ENCODE data around the gene ZNF521.

ZNF521 gene

GRCh38 chr18:25113566-25113965 is 238.4 kb downstream of the ZNF521 start:
- H3K36me3 Mint-ChIP-seq (ENCODE audit: low read depth) = no peaks in the 10 kb centered on the region
- H3K4me1 Mint-ChIP-seq (ENCODE audit: low read depth) = no peaks in the 10 kb centered on the region
- no peak overlapping the region for H3K4me3 Mint-ChIP-seq
- H3K27ac Mint-ChIP-seq = no peak overlapping the region
- H3K27me3 Mint-ChIP-seq (ENCODE audit: low read depth) = no peaks in the 10 kb centered on the region
- H3K9me3 Mint-ChIP-seq = no peaks in the 10 kb centered on the region

GRCh38 chr18:25112821-25113434 is 239.0 kb downstream of the ZNF521 start:
- no peaks in the 10 kb centered on the region for H3K9me3 Mint-ChIP-seq
- H3K4me1 Mint-ChIP-seq (ENCODE audit: low read depth) = no peaks in the 10 kb centered on the region
- H3K36me3 Mint-ChIP-seq (ENCODE audit: low read depth) = no peaks in the 10 kb centered on the region
- H3K27me3 Mint-ChIP-seq (ENCODE audit: low read depth) = no peaks in the 10 kb centered on the region
- no peak overlapping the region for H3K27ac Mint-ChIP-seq
- no peak overlapping the region for H3K4me3 Mint-ChIP-seq

- H3K4me3 Mint-ChIP-seq = no peak overlapping the region
- no peaks in the 10 kb centered on the region for H3K9me3 Mint-ChIP-seq
- no peaks in the 10 kb centered on the region for H3K27me3 Mint-ChIP-seq (ENCODE audit: low read depth)
- no peaks in the 10 kb centered on the region for H3K36me3 Mint-ChIP-seq (ENCODE audit: low read depth)
- H3K4me1 Mint-ChIP-seq (ENCODE audit: low read depth) = no peaks in the 10 kb centered on the region
- H3K27ac Mint-ChIP-seq = no peak overlapping the region
Measured at GRCh38 chr18:25111377-25112288, 240.3 kb downstream of the ZNF521 start.

- H3K9me3 Mint-ChIP-seq = no peaks in the 10 kb centered on the region
- no peaks in the 10 kb centered on the region for H3K4me1 Mint-ChIP-seq (ENCODE audit: low read depth)
- no peaks in the 10 kb centered on the region for H3K27me3 Mint-ChIP-seq (ENCODE audit: low read depth)
- H3K4me3 Mint-ChIP-seq = no peak overlapping the region
- no peak overlapping the region for H3K27ac Mint-ChIP-seq
- no peaks in the 10 kb centered on the region for H3K36me3 Mint-ChIP-seq (ENCODE audit: low read depth)
Measured at GRCh38 chr18:25109484-25109883, 242.5 kb downstream of the ZNF521 start.

- Mint-ChIP-seq H3K4me3 (no peak overlapping the region), H3K27ac (no peak overlapping the region), H3K36me3 (ENCODE audit: low read depth) (no peaks in the 10 kb centered on the region), H3K4me1 (ENCODE audit: low read depth) (no peaks in the 10 kb centered on the region), H3K27me3 (ENCODE audit: low read depth) (no peaks in the 10 kb centered on the region), H3K9me3 (no peaks in the 10 kb centered on the region)
Measured at GRCh38 chr18:25103468-25104155, 248.4 kb downstream of the ZNF521 start.

- Mint-ChIP-seq H3K36me3 (ENCODE audit: low read depth) (no peaks in the 10 kb centered on the region), H3K9me3 (no peaks in the 10 kb centered on the region), H3K27ac (no peak overlapping the region), H3K27me3 (ENCODE audit: low read depth) (no peaks in the 10 kb centered on the region), H3K4me3 (no peak overlapping the region), H3K4me1 (ENCODE audit: low read depth) (no peaks in the 10 kb centered on the region)
Measured at GRCh38 chr18:25102662-25103061, 249.3 kb downstream of the ZNF521 start.

GRCh38 chr18:25100418-25100817 is 251.5 kb downstream of the ZNF521 start:
- no peak overlapping the region for H3K4me3 Mint-ChIP-seq
- H3K27me3 Mint-ChIP-seq (ENCODE audit: low read depth) = no peaks in the 10 kb centered on the region
- no peaks in the 10 kb centered on the region for H3K36me3 Mint-ChIP-seq (ENCODE audit: low read depth)
- H3K27ac Mint-ChIP-seq = no peak overlapping the region
- H3K9me3 Mint-ChIP-seq = no peaks in the 10 kb centered on the region
- H3K4me1 Mint-ChIP-seq (ENCODE audit: low read depth) = no peaks in the 10 kb centered on the region

GRCh38 chr18:25099895-25100294 is 252.1 kb downstream of the ZNF521 start:
- Mint-ChIP-seq H3K36me3 (ENCODE audit: low read depth) (no peaks in the 10 kb centered on the region), H3K4me1 (ENCODE audit: low read depth) (no peaks in the 10 kb centered on the region), H3K9me3 (no peaks in the 10 kb centered on the region), H3K27me3 (ENCODE audit: low read depth) (no peaks in the 10 kb centered on the region), H3K4me3 (no peak overlapping the region), H3K27ac (no peak overlapping the region)

- H3K4me1 Mint-ChIP-seq (ENCODE audit: low read depth) = no peaks in the 10 kb centered on the region
- no peak overlapping the region for H3K27ac Mint-ChIP-seq
- H3K36me3 Mint-ChIP-seq (ENCODE audit: low read depth) = no peaks in the 10 kb centered on the region
- H3K27me3 Mint-ChIP-seq (ENCODE audit: low read depth) = no peaks in the 10 kb centered on the region
- no peak overlapping the region for H3K4me3 Mint-ChIP-seq
- no peaks in the 10 kb centered on the region for H3K9me3 Mint-ChIP-seq
Measured at GRCh38 chr18:25097569-25098056, 254.4 kb downstream of the ZNF521 start.

GRCh38 chr18:25097057-25097456 is 254.9 kb downstream of the ZNF521 start:
- no peaks in the 10 kb centered on the region for H3K9me3 Mint-ChIP-seq
- H3K27ac Mint-ChIP-seq = no peak overlapping the region
- H3K36me3 Mint-ChIP-seq (ENCODE audit: low read depth) = no peaks in the 10 kb centered on the region
- no peak overlapping the region for H3K4me3 Mint-ChIP-seq
- H3K27me3 Mint-ChIP-seq (ENCODE audit: low read depth) = no peaks in the 10 kb centered on the region
- H3K4me1 Mint-ChIP-seq (ENCODE audit: low read depth) = no peaks in the 10 kb centered on the region

GRCh38 chr18:25093141-25093540 is 258.8 kb downstream of the ZNF521 start:
- Mint-ChIP-seq H3K9me3 (no peaks in the 10 kb centered on the region), H3K4me1 (ENCODE audit: low read depth) (no peaks in the 10 kb centered on the region), H3K36me3 (ENCODE audit: low read depth) (no peaks in the 10 kb centered on the region), H3K4me3 (no peak overlapping the region), H3K27ac (no peak overlapping the region), H3K27me3 (ENCODE audit: low read depth) (no peaks in the 10 kb centered on the region)

GRCh38 chr18:25089470-25089869 is 262.5 kb downstream of the ZNF521 start:
- no peaks in the 10 kb centered on the region for H3K27me3 Mint-ChIP-seq (ENCODE audit: low read depth)
- H3K4me1 Mint-ChIP-seq (ENCODE audit: low read depth) = no peaks in the 10 kb centered on the region
- no peak overlapping the region for H3K27ac Mint-ChIP-seq
- no peaks in the 10 kb centered on the region for H3K9me3 Mint-ChIP-seq
- no peak overlapping the region for H3K4me3 Mint-ChIP-seq
- H3K36me3 Mint-ChIP-seq (ENCODE audit: low read depth) = no peaks in the 10 kb centered on the region

GRCh38 chr18:25086876-25087275 is 265.1 kb downstream of the ZNF521 start:
- H3K27ac Mint-ChIP-seq = no peak overlapping the region
- no peak overlapping the region for H3K4me3 Mint-ChIP-seq
- H3K36me3 Mint-ChIP-seq (ENCODE audit: low read depth) = no peaks in the 10 kb centered on the region
- H3K27me3 Mint-ChIP-seq (ENCODE audit: low read depth) = no peaks in the 10 kb centered on the region
- no peaks in the 10 kb centered on the region for H3K9me3 Mint-ChIP-seq
- no peaks in the 10 kb centered on the region for H3K4me1 Mint-ChIP-seq (ENCODE audit: low read depth)

GRCh38 chr18:25081001-25081400 is 271.0 kb downstream of the ZNF521 start:
- Mint-ChIP-seq H3K9me3 (no peaks in the 10 kb centered on the region), H3K4me1 (ENCODE audit: low read depth) (no peaks in the 10 kb centered on the region), H3K36me3 (ENCODE audit: low read depth) (no peaks in the 10 kb centered on the region), H3K27me3 (ENCODE audit: low read depth) (no peaks in the 10 kb centered on the region), H3K27ac (no peak overlapping the region), H3K4me3 (no peak overlapping the region)

GRCh38 chr18:25080211-25080610 is 271.8 kb downstream of the ZNF521 start:
- Mint-ChIP-seq H3K9me3 (no peaks in the 10 kb centered on the region), H3K27me3 (ENCODE audit: low read depth) (no peaks in the 10 kb centered on the region), H3K4me1 (ENCODE audit: low read depth) (no peaks in the 10 kb centered on the region), H3K4me3 (no peak overlapping the region), H3K27ac (no peak overlapping the region), H3K36me3 (ENCODE audit: low read depth) (no peaks in the 10 kb centered on the region)
